ENCODE data around the gene MYL4.
"Not testable (repeated sequence)": the region's sequence is repeated elsewhere in the genome, so short reads cannot be mapped to it uniquely, and the experiment has no call there.

Gene MYL4

DNA sequence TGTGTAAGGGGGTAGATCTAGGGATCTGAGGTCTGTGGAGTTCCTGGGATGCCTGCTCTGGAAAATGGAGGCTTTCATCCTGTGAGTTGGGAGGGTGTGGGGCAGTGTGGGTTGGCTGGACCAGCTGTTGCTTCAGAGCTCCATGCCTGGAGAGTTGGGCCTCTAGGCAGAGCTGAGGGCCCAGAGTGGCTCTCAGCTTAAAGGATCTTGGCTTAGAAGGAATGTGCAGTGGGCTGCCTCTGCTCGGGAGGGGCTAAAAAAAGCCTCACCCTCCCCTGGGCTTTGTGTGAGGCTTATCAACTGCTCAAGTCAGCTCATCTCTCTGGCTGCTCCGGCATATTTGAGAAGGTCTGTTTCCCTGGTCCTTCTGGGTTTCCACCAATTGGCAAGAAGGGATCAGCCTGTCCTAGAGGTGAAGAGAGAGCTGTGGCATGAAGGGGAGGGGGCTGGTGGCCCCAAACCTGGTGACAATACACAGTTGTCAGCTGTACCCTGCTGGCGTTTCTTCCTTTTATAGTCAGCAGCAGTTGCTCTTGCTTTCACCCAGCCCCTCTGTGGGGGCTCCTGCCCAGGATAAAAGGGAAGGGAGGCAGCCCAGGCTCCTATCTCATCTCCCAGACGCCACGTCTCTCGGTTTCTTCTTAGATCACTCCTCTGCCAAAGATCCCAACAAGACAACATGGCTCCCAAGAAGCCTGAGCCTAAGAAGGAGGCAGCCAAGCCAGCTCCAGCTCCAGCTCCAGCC lies at the start of gene MYL4:
Gene MYL4, plus strand, starts transcription at position 605 of the 745 bp plus-strand sequence. Its CDS starts 75 bp downstream, at position 680.
- DNase-seq: no peak

DNA sequence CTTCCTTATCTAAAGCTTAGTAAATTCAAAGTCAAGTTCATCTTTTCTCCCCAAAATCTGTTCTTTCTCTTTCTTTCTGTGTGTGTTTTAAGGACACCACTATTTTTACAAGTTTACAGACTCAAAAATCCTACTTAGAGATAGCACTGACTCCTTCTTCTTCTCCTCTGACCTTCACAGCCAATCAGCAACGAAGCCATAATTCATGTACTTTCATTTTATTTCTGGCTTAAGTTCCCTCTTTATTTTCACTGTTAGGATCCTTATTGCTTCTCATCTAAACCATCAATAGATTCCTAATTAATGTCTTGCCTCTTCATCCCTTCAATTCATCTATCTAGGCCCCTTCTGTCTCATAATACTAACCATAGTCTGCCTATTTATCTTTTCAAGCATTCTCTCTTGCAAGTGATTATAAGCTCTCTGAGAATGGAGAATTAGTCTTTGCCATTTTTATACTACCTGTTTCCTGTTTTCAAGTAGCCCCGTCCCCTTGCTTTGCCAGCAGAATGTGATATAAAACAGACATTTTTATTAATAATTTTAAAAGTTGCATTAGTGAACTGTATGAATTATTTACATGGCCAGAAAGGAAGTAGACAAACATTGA lies 47.0 kb upstream of the MYL4 start:
- DNase-seq: no peak

- no peak for DNase-seq
Measured at GRCh38 chr17:47164263-47164662, 44.9 kb upstream of the MYL4 start.

GRCh38 chr17:47165137-47165536 lies 44.0 kb upstream of the MYL4 start:
- no peak for DNase-seq

- not testable (repeated sequence) for DNase-seq
Measured at GRCh38 chr17:47166854-47167253, 42.3 kb upstream of the MYL4 start.

- DNase-seq: not testable (repeated sequence)
Measured at GRCh38 chr17:47168896-47169295, 40.3 kb upstream of the MYL4 start.

- DNase-seq: no peak
Measured at GRCh38 chr17:47170710-47171109, 38.4 kb upstream of the MYL4 start.

- no peak for DNase-seq
Measured at GRCh38 chr17:47172696-47173565, 36.2 kb upstream of the MYL4 start.

DNA sequence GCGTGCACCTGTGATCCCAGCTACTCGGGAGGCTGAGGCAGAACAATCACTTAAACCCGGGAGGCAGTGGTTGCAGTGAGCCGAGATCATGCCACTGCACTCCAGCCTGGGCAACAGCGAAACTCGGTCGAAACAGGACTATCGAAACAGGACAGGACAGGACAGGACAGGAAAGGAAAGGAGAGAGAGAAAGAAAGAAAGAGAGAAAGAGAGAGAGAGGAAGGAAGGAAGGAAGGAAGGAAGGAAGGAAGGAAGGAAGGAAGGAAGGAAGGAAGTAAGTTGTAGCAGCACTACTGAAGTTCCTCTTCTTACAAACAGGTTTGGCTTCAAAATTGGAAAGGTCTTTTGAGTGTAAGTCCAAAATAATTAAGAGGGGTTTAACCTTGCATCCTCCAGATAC lies 34.3 kb upstream of the MYL4 start:
- not testable (repeated sequence) for DNase-seq

DNA sequence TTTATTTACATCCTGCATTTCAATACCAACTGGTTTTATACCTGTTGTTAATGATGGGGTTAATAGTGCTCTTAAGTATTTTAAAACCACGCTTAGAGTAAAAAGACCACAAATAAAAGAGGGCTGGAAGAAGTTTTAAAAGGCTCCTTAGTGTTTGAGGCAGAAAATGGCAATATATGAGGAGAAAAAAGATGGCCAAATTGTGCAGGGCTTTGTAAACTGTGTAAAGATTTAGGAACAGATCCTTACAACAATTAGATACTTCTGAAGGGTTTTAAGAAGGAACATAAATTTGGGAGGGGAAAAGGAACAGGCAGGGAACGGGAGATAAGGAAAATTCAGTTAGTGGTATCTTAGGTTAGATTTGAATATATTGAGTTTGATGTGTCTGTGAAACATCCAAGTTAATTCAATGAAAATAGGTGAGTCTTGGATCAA lies 32.7 kb upstream of the MYL4 start:
- DNase-seq: no peak

DNA sequence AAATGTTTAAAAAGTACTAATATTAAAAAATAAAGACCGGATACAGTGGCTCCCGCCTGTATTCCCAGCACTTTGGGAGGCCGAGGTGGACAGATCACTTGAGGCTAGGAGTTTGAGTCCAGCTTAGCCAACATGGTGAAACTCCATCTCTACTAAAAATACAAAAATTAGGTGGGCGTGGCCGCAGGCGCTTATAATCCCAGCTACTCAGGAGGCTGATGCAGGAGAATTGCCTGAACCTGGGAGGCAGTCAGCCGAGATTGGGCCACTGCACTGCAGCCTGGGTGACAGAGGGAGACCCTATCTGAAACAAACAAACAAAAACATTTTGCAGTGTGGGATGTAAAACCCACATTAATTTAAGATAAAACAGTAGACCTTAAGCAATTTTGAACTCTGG lies 31.9 kb upstream of the MYL4 start:
- no peak for DNase-seq

GRCh38 chr17:47179141-47179540 lies 30.0 kb upstream of the MYL4 start:
- DNase-seq: no peak

DNA sequence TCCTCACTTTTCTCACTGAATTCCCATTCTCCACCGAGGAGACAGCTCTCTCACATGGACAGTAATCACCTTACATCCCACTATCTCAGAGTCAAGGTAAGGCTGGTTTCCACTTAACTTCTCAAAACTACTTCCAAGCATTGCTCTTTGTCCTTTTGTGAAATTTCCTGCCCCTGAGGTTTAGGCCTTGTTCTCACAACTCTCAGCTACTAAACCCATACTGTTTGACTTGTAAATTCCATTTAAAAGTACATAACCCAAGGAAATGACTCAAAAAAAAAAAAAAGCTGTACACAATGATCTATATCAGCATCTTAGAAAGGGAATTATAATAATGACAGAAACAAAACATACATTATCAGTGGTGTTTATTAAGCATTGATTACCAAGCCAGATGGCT lies 28.8 kb upstream of the MYL4 start:
- DNase-seq: no peak

- DNase-seq: not testable (repeated sequence)
Measured at GRCh38 chr17:47180988-47181387, 28.2 kb upstream of the MYL4 start.

GRCh38 chr17:47184681-47185080 lies 24.5 kb upstream of the MYL4 start:
- no peak for DNase-seq

DNA sequence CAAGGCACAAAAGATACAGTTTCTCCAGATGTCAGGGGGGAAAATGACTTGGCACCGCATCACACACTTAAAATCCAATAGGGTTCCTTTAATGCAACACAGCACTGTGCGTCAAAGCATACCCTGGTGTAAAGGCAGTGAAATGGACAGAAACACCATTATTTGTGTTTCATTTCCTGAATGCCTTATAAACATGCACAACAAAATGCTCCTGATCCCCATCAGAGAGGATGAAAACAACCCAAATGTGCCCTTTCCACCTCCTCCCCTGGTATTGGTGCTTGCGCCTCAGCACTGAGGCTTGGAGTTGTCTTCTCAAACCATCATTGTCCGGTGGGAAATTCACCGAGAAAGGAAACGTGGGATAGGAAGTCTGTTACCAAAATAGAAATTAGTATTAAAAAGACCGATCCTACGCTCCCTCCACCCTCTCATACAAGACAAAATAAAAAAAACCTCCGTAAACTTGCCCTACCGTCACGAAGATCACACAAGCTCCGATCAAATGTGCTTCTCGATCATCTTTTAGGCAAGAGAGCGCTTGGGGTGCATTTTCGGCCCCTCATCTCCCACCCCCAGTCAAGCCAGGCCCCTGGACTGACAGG lies 20.8 kb upstream of the MYL4 start:
- DNase-seq: no peak

DNA sequence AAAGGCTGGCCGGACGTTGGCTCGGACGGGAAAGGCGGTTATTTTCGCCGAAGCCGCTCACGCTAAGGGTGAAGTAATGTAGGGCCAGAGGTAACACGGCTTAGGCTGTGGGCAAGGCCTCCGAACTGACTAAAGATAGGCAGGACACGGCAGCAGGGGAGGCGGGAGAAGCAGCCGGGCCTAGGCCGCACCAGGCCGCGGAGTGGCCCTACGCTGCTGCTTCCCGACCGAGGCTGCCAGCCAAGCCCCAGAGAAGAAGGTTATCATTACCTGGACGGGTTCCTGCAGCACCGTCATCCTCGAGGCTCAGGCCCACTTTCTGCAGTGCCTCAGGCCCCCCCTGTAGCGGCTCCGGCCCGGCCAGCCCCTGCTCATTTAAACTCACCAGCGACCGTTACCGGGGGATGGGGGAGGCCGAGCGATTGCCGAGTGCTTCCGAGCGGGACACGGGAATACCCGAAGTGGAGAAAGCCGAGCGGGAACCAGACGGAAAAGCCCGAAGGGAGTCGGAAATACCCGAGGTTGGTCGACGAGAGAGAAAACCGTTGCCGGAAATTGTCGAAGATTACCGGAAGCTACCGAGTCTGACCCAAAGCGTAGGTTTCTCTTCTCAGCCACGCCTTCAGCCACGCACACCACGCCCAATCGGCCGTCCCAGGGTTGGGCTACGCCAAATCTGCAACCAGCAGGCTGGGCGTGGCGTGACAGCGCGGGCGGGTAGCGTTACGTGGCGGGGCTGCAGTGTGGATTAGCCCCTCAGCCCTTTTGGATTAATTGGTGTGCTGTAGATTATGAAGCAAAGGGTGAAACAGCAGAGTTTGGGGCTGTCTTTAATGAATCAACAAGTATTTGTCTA lies 20.0 kb upstream of the MYL4 start, which contains the start of gene CDC27:
Gene CDC27, minus strand, starts transcription at position 420 of the 856 bp plus-strand sequence. Its CDS starts 123 bp downstream, at position 297.
- peak; percentile 100 for DNase-seq

GRCh38 chr17:47189732-47190237 lies 19.4 kb upstream of the MYL4 start:
- DNase-seq: no peak

DNA sequence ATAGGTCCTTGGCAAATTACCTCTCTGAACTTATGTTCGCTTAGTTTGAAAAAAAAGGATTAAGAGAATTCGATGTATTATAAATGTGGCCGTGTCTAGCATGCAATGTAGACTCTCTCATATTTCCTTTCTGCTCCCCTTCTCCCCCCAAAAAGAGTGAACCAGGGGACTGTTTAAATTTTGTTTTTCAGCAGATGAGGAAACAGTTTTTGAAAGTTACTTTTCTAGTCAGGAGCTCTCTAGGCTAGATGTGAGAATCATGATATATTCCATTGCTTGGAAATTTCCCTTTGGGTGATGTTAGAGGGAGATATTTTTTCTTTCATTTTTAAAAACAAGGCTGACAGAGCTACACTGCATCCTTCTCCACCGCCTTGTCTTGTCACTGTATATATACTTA lies 18.9 kb upstream of the MYL4 start:
- DNase-seq: no peak

DNA sequence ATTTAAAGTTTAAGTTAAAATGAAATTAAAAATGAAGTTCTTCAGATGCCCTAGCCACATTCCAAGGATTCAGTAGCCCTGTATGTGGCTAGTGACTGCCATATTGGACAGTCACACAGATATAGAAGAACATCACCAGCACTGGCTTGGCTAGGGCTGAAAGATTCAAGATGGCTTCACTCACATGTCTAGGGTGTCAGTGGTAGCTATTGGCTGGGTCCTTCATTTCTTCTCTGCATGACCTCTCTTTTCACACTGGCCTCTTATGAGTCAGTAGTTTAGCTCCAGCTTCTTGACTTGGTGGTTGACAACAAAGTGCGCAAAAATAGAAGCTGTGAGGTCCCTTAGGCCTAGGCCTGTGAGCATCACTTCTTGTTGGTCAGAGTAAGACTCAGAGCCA lies 18.4 kb upstream of the MYL4 start:
- no peak for DNase-seq

DNA sequence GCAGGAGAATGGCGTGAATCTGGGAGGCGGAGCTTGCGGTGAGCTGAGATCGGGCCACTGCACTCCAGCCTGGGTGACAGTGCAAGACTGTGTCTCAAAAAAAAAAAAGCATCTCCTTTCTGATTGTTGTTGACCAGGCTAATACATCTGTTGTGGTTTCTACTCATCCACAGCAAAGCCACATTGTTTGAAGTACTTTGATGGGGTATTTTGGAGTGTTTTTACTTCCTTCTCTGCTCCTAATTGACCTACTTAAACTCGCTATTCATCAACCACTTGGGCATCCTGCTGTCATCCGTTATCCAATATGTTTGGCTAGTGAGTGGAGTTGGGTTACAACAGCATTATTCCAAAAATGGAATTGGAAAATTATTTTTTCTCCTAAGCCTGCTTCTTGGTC lies 16.6 kb upstream of the MYL4 start:
- DNase-seq: no peak
